GM19397 (cell line): ENCODE data around the gene CCDC57.

Experiments used
- ATAC-seq: cut with Tn5 transposase; IDR thresholded peaks from one replicate; pipeline ENCODE4 v1.9.1; 2021; ENCODE audit warnings: mild to moderate bottlenecking, moderate library complexity; ENCODE audit not compliant: unreplicated experiment

CCDC57 gene

GRCh38 chr17:82129095-82129494 lies 83.5 kb downstream of the CCDC57 start:
- no peak for ATAC-seq

- ATAC-seq: no peak
Observed at GRCh38 chr17:82128287-82128686, 84.4 kb downstream of the CCDC57 start.

- ATAC-seq: no peak
Observed at GRCh38 chr17:82127704-82128103, 84.9 kb downstream of the CCDC57 start.

- ATAC-seq: no peak
Observed at GRCh38 chr17:82127315-82127595, 85.4 kb downstream of the CCDC57 start.

GRCh38 chr17:82126556-82127314 lies 85.9 kb downstream of the CCDC57 start:
- no peak for ATAC-seq

GRCh38 chr17:82124101-82124500 lies 88.5 kb downstream of the CCDC57 start:
- no peak for ATAC-seq

- ATAC-seq: no peak
Observed at GRCh38 chr17:82121660-82122629, 90.7 kb downstream of the CCDC57 start.

GRCh38 chr17:82121246-82121645 lies 91.4 kb downstream of the CCDC57 start:
- no peak for ATAC-seq

- no peak for ATAC-seq
Observed at GRCh38 chr17:82120148-82120547, 92.5 kb downstream of the CCDC57 start.

GRCh38 chr17:82118815-82119380 lies 93.7 kb downstream of the CCDC57 start:
- ATAC-seq: no peak

- no peak for ATAC-seq
Observed at GRCh38 chr17:82118168-82118814, 94.4 kb downstream of the CCDC57 start.

- ATAC-seq: no peak
Observed at GRCh38 chr17:82117139-82118090, 95.2 kb downstream of the CCDC57 start.

GRCh38 chr17:82116246-82116645 lies 96.4 kb downstream of the CCDC57 start:
- ATAC-seq: no peak

GRCh38 chr17:82114872-82115271 lies 97.8 kb downstream of the CCDC57 start:
- ATAC-seq: no peak

- no peak for ATAC-seq
Observed at GRCh38 chr17:82114447-82114846, 98.2 kb downstream of the CCDC57 start.

GRCh38 chr17:82113941-82114340 lies 98.7 kb downstream of the CCDC57 start:
- ATAC-seq: no peak

GRCh38 chr17:82113422-82113821 lies 99.2 kb downstream of the CCDC57 start:
- ATAC-seq: no peak

GRCh38 chr17:82112914-82113311 lies 99.7 kb downstream of the CCDC57 start:
- no peak for ATAC-seq

- ATAC-seq: no peak
Observed at GRCh38 chr17:82112181-82112913, 100.3 kb downstream of the CCDC57 start.
